Fibroblast of mammary gland (primary cell): ENCODE data around the gene SHISA8.

Experiments used
- DNase-seq: peaks from one replicate; pipeline ENCODE4 v3.0.0-alpha.2; 2010; ENCODE audit warnings: low read depth
- H3K4me3 ChIP-seq: 2 replicates; pipeline ENCODE4 v1.5.1; 2011; ENCODE audit warnings: low read depth, mild to moderate bottlenecking, low read length, moderate library complexity; ENCODE audit not compliant: control insufficient read depth
- CTCF ChIP-seq: conservative IDR thresholded peaks from 2 replicates; pipeline ENCODE4 v1.5.1; 2011; ENCODE audit warnings: low read depth, low read length, inconsistent platforms; ENCODE audit not compliant: control insufficient read depth, insufficient read depth

The SHISA8 gene

GRCh38 chr22:41917903-41918791, 3.3 kb upstream of the SHISA8 start:
- TF ChIP-seq CTCF: no peak
- DNase-seq: peak; percentile 48
- H3K4me3 ChIP-seq: no peak overlapping the region

GRCh38 chr22:41917375-41917902, 2.6 kb upstream of the SHISA8 start:
- no peak for TF ChIP-seq CTCF
- no peak for DNase-seq
- H3K4me3 ChIP-seq: no peak overlapping the region

GRCh38 chr22:41916745-41917358, 2.0 kb upstream of the SHISA8 start:
- DNase-seq: no peak
- H3K4me3 ChIP-seq: no peak overlapping the region
- no peak for TF ChIP-seq CTCF

GRCh38 chr22:41915786-41916493, 1.1 kb upstream of the SHISA8 start:
- TF ChIP-seq CTCF: no peak
- H3K4me3 ChIP-seq: no peak overlapping the region
- DNase-seq: no peak

GRCh38 chr22:41914611-41915034, 251 bp downstream of the SHISA8 start:
- no peak overlapping the region for H3K4me3 ChIP-seq
- TF ChIP-seq CTCF: no peak
- no peak for DNase-seq

GRCh38 chr22:41913842-41914534, 886 bp downstream of the SHISA8 start:
- TF ChIP-seq CTCF: no peak
- DNase-seq: no peak

More at GRCh38 chr22:41913842-41914534, 886 bp downstream of the SHISA8 start:
- no peak overlapping the region for H3K4me3 ChIP-seq
